ES-I3 (cell line): ENCODE data around the gene SF3A1.

Experiments
- H3K36me3 ChIP-seq: 2 replicates; pipeline ENCODE4 v1.6.1; 2013; ENCODE audit warnings: mild to moderate bottlenecking, low read length, control low read depth, moderate library complexity; ENCODE audit not compliant: insufficient read depth
- H3K4me1 ChIP-seq: 2 replicates; pipeline ENCODE4 v1.6.1; 2013; ENCODE audit warnings: mild to moderate bottlenecking, control low read depth, low read length; ENCODE audit not compliant: insufficient read depth
- H3K9ac ChIP-seq: 2 replicates; pipeline ENCODE4 v1.6.1; 2013; ENCODE audit warnings: low read depth, mild to moderate bottlenecking, low read length, moderate library complexity
- H3K9me3 ChIP-seq: 2 replicates; pipeline ENCODE4 v1.6.1; 2013; ENCODE audit warnings: mild to moderate bottlenecking, low read length, moderate library complexity; ENCODE audit not compliant: control insufficient read depth, insufficient read depth

SF3A1 gene

DNA sequence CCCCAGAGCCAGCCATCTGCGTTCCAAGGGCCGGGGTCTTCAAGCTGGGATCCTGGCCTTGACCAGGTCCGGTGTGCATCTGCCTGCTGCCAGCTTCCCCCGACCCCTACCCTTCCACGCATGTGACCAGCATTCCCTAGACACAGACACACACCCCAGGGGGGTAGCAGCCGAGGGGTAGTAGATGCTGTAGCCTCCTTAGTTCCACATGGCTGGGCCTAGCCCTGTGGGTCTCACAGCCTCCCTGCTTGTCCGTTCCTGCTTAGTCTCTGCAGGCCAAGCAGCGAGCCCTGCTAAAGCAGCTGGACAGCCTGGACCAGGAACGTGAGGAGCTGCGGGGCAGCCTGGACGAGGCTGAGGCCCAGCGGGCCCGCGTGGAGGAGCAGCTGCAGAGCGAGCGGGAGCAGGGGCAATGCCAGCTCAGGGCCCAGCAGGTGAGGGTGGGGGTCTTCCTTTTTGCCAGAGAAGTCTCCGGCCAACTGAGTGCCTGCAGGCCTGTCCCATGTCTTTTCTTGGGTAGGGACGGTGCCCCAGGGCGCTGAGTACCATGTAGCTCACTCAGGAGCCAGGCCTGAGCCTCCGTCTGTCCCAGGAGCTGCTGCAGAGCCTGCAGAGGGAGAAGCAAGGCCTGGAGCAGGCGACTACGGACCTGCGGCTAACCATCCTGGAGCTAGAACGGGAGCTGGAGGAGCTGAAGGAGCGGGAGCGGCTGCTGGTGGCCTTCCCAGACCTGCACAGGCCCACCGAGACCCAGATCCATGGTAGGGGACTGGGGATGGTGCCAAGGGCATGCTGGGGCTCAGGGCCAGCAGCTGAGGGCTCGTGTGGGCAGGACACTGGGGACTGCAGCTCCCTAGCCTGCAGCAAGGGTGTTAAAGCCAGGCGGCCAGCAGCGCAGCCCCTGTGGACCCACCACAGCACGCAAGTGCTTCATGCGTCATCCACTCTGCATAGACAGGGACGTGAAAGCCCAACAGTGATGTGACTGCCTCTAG, 16.9 kb upstream of the SF3A1 start:
- Histone ChIP-seq H3K9ac (no peak overlapping the region), H3K36me3 (no peaks in the 10 kb centered on the region), H3K4me1 (no peaks in the 10 kb centered on the region), H3K9me3 (no peaks in the 10 kb centered on the region)

DNA sequence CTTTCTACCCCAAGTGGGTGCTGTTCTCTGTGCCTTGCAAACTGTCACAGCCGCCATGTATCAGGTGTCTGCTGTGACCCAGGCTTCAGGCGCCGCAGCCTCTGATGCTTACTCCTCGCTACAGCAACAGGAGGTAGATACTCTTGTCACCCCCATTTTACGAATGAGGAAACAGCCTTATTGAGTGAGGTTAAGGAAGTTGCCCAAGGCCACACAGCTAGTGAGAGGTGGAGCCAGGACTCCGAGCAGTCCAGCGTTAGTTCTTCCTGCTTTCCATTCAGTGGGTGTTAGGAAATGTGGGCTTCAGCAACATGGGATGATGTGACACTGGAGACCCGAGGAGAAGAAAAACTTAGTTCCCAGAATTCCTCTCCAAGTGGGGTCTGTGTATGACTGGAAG, 16.2 kb upstream of the SF3A1 start:
- Histone ChIP-seq H3K9me3 (no peaks in the 10 kb centered on the region), H3K4me1 (0 out of 2 replicates have a peak, but pooled peaks cover 3% of the 10 kb centered on the region), H3K9ac (no peak overlapping the region), H3K36me3 (no peaks in the 10 kb centered on the region)

DNA sequence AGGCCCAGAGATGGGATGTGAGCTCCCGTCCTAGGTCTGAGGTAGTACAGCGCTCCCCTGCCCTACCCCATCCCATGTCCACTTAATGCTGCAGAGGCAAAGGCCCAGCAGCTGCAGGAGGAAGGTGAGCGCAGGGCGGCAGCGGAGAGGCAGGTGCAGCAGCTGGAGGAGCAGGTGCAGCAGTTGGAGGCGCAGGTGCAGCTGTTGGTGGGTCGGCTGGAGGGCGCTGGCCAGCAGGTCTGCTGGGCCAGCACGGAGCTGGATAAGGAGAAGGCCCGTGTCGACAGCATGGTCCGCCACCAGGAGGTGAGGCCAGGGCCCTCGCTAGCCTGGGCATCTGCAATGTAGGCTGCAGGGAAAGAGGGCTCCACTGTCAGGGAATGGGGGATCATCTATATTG, 15.3 kb upstream of the SF3A1 start:
- Histone ChIP-seq H3K9ac (no peak overlapping the region), H3K9me3 (no peaks in the 10 kb centered on the region), H3K4me1 (0 out of 2 replicates have a peak, but pooled peaks cover 3% of the 10 kb centered on the region), H3K36me3 (no peaks in the 10 kb centered on the region)

DNA sequence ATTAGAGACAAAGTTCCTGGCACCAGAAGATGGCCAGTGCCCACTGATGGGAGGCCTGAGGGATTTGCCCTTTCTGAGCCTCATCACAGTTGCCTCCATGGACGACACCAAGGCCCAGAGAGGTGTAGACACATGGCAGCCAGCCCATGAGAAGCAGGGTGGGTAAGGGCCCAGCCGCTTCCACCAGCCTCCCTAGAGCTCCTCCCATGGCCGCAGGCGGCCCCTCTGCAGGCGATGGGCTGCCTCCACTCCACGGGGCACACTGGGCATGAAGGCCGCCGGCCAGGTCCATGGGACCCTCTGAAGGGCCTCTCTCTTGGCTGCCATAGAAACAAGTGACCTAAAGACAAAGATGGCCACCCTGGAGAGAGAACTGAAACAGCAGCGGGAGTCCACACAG, 14.6 kb upstream of the SF3A1 start:
- no peaks in the 10 kb centered on the region; the same call in 1 of the 2 replicates for H3K36me3 ChIP-seq
- H3K9ac ChIP-seq = no peak overlapping the region
- H3K4me1 ChIP-seq = 0 out of 2 replicates have a peak, but pooled peaks cover 3% of the 10 kb centered on the region
- no peaks in the 10 kb centered on the region for H3K9me3 ChIP-seq

DNA sequence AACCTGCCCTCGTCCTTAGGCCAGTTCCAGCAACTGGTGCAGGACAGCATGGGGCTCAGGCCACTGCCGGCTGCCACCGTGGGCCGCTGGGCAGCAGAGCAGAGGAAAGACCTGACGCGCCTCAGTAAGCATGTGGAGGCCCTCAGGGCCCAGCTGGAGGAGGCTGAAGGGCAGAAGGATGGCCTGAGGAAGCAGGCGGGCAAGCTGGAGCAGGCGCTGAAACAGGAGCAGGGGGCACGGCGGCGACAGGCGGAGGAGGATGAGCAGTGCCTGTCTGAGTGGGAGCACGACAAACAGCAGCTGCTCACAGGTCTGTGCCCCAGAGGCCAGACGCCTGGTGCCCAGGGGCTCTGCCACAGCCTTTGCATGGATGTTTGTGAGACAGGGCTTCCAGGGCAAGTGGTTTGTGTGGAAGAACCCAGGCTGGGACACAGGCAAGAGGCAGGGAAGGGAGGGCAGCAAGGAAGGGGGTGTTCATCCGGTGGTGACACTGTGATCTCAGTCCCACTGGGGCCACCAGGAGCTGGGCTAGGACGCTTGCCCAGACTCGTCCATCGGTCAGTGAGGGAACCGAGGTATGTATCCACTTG, 14.0 kb upstream of the SF3A1 start:
- H3K36me3 ChIP-seq = no peaks in the 10 kb centered on the region; the same call in 1 of the 2 replicates
- H3K9ac ChIP-seq = no peak overlapping the region
- no peaks in the 10 kb centered on the region for H3K9me3 ChIP-seq
- 0 out of 2 replicates have a peak, but pooled peaks cover 3% of the 10 kb centered on the region for H3K4me1 ChIP-seq

DNA sequence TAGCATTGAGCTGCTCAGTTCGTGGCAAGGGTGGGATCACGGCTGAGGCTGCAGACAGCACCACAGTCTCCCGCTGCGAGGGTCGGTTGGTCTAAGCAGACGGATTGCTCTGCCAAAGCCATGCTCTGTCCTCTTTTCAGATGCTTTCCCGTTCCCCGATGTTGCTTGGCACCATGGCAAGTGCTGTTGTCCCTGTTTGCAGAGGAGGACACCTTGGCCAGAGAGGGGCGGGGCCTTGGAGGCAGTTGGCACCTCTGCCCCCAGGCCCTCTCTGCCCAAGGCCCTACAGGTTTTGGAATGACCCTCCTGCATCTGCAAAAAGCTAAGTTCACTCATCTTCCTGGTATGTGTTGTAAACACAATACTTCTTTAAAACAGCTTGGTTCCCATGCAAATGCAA, 11.7 kb upstream of the SF3A1 start:
- H3K9ac ChIP-seq = no peak overlapping the region
- 0 out of 2 replicates have a peak, but pooled peaks cover 3% of the 10 kb centered on the region for H3K4me1 ChIP-seq
- no peaks in the 10 kb centered on the region; the same call in 1 of the 2 replicates for H3K36me3 ChIP-seq
- no peaks in the 10 kb centered on the region for H3K9me3 ChIP-seq

DNA sequence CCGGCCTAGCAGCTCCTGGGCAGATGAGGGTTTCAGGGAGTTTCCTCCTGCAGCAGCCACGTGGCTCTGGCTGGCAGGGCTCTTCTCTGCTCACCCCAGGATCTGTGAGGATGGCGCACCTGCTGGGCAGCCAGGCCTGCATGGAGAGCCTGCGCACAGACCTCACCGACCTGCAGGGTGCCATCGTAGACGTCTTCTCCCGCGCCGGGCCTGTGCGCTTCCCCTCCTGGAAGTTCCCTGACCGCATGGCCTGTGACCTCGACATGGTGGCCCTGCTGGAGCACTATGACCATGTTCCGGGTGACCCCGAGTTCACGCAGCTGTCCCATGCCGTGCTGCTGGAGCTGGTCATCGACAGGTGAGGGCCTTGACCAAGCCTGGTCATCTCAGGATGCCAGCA, 9.2 kb upstream of the SF3A1 start:
- Histone ChIP-seq H3K9me3 (no peaks in the 10 kb centered on the region), H3K9ac (no peak overlapping the region), H3K36me3 (no peaks in the 10 kb centered on the region; the same call in 1 of the 2 replicates), H3K4me1 (peaks cover 16% of the 10 kb centered on the region; the same call in 1 of the 2 replicates)

DNA sequence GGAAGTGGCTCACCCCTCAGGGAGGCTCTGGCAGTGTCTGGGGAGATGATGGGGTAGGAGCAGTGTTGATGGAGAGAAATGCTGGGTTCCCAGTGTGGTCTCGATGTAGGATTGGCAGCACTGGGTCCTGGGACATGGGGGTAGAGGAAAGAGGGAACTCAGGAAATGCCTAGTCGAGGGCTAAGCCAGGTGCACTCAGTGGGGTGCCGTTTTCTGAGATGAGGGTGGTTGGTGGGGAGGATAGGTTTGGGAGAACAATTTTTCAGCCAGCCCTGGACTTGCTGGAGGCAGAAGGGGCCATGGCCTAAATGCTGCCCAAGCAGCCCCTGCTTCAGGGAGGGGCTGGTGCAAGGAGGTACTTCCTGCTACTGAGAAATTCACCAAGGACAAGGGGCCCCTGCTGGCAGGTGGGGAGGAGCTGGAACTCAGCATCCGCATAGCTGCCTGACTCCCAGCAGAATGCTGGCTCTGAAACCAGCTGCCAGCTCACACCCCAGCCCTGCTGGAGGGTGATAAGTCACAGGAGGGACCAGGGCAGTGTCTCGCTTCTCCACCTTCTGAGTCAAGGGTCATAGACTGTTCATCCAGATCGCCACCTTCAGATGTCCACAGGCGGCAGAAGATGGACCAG, 6.1 kb upstream of the SF3A1 start:
- Histone ChIP-seq H3K9me3 (no peaks in the 10 kb centered on the region), H3K9ac (no peak overlapping the region), H3K4me1 (peaks cover 13% of the 10 kb centered on the region; the same call in 1 of the 2 replicates), H3K36me3 (no peaks in the 10 kb centered on the region; the same call in 1 of the 2 replicates)

DNA sequence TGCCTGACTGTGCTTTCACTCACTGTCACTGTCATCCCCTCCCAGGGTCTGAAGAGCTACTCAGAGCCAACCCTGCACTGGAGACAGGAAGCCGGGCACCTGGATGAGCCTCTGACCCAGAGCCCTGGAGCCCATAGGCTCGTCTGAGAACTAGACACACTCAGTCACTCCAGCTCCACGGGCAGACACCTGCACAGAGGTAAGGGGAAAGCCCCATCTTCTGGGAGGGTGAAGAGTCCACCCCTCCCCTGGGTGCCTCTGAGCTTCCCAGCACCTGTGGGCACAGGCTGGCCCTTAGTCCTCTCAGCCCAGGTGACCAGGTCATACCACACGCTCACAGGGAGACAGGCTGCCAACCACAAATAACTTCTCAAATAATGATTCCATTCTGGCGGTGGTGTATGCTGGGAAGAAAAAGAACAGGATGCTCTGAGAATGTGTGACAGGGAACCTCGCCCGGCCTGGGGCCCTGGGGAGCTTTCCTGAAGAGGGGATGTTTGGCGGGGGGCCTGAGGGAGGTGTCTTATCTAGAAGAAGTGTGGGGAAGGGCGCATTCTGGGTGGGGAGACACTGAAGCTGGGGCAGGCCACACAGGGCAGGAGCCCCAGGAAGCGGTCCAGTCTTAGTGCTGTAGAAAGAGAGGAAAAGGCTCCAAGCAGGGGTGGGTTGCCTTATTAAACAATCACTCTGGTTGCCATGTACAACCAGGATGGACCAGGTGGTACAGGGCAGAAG, 5.4 kb upstream of the SF3A1 start:
- Histone ChIP-seq H3K4me1 (peaks cover 13% of the 10 kb centered on the region; the same call in 1 of the 2 replicates), H3K9ac (no peak overlapping the region)

DNA sequence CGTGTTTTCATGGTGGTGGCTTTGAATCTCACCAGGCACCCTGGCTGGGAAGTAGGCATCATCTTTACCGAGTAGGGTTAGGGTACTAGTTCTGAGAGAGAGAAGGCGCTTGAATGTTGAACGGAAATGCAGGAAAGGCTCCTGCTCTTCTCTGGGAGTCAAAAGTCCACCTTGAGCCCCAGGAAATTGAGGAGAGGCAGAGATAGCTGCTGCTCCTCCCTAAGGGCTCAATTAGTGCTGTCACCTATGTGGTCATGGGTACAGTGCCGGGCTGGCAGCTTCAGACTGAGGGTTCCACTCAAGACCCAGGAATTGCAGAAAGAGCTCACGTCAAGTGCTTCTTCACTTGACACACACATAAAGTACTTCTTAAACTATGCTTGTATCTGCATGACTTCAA, 1.8 kb upstream of the SF3A1 start:
- Histone ChIP-seq H3K4me1 (peaks cover 19% of the 10 kb centered on the region; the same call in 1 of the 2 replicates), H3K9ac (no peak overlapping the region), H3K9me3 (no peaks in the 10 kb centered on the region), H3K36me3 (no peaks in the 10 kb centered on the region)

More for the DNA sequence above, 5.4 kb upstream of the SF3A1 start:
- no peaks in the 10 kb centered on the region; the same call in 1 of the 2 replicates for H3K36me3 ChIP-seq
- no peaks in the 10 kb centered on the region for H3K9me3 ChIP-seq

DNA sequence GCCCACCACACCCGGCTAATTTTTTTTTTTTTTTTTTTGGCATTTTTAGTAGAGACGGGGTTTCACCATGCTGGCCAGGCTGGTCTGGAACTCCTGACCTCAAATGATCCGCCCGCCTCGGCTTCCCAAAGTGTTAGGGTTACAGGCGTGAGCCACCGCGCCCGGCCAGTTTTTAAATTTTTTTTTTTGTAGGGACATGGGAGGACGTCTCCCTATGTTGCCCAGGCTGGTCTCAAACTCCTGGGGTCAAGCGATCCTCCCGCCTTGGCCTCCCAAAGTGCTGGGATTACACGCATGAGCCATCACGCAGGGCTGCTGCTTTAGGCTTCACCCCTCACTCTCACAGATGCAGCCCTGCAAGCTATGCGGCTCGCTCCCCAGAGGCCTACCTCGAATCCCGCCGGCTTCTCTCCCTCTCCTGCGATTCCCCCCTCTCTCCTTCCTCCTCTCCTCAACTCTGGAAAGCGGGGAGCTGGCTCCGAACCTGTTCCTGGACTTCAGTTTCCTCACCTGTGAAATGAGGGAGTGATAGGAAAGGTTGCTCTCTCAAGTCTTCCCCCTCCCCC, 1.0 kb upstream of the SF3A1 start:
- Histone ChIP-seq H3K4me1 (peaks cover 11% of the 10 kb centered on the region; the same call in 1 of the 2 replicates), H3K36me3 (peaks cover 2% of the 10 kb centered on the region; the same call in 1 of the 2 replicates), H3K9me3 (no peaks in the 10 kb centered on the region), H3K9ac (peak overlapping the region; percentile 95; the same call in 1 of the 2 replicates)

DNA sequence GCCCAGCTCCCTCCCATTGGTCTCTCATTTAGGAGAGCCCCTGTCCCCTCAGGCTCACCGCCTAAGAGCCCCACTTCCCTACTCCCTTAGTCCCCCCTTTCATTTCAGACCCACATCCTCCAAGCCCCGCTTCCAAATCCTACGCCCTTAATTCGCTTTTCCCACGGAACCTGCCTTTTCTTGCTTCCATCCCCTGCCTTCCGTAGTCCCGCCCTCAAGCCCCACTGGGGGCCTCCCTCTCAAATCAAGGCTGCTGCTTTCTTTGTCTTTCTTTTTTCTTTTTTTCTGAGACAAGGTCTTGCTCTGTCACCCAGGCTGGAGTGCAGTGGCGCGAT, 509 bp upstream of the SF3A1 start:
- Histone ChIP-seq H3K36me3 (peaks cover 4% of the 10 kb centered on the region; the same call in 1 of the 2 replicates), H3K9me3 (no peaks in the 10 kb centered on the region), H3K4me1 (peaks cover 6% of the 10 kb centered on the region; the same call in 1 of the 2 replicates), H3K9ac (peak overlapping the region; percentile 95)

DNA sequence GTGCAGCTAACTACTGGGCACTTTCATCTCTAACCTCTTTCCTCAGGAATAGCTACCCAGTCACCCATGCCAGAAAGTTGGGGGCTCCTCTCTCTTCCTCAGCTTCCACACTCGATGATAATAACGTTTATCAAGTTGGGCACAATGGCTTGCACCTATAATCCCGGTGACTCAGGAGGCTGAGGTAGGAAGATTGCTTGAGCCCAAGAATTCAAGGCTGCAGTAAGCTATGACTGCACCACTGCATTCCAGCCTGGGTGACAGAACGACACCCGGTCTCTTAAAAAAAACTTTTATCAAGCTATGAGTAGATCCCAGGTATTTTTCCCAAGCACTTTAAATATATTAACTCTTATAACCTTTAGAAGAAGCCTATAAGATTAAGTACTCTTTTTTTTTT, 2.0 kb downstream of the SF3A1 start:
- no peak overlapping the region for H3K9ac ChIP-seq
- peaks cover 6% of the 10 kb centered on the region; the same call in 1 of the 2 replicates for H3K4me1 ChIP-seq

More for the DNA sequence above, 2.0 kb downstream of the SF3A1 start:
- Histone ChIP-seq H3K9me3 (no peaks in the 10 kb centered on the region), H3K36me3 (peaks cover 9% of the 10 kb centered on the region)
